WERI-Rb-1 (cell line): ENCODE measurements around the gene FBXW7.

Experiments
- DNase-seq: peaks from one replicate; pipeline ENCODE4 v3.0.0-alpha.2; 2020
- H3K27ac ChIP-seq: fragments of 250-450 bp; sonication (Bioruptor Pico); 2 replicates; pipeline ENCODE4 v1.5.1; 2020; ENCODE audit warnings: mild to moderate bottlenecking, moderate library complexity
- H3K27me3 ChIP-seq: fragments of 250-450 bp; sonication (Bioruptor Pico); 2 replicates; pipeline ENCODE4 v1.5.1; 2021; ENCODE audit warnings: mild to moderate bottlenecking, low read depth, moderate library complexity; ENCODE audit not compliant: insufficient read depth, severe bottlenecking
- H3K36me3 ChIP-seq: fragments of 250-450 bp; sonication (Bioruptor Pico); 2 replicates; pipeline ENCODE4 v1.5.1; 2020; ENCODE audit warnings: mild to moderate bottlenecking, moderate library complexity
- H3K4me3 ChIP-seq: 2 replicates; pipeline ENCODE4 v1.5.1; 2011; ENCODE audit warnings: low read depth, mild to moderate bottlenecking, control low read depth, low read length
- H3K9me3 ChIP-seq: fragments of 250-450 bp; sonication (Bioruptor Pico); 2 replicates; pipeline ENCODE4 v1.5.1; 2021; ENCODE audit warnings: mild to moderate bottlenecking, moderate library complexity; ENCODE audit not compliant: severe bottlenecking
- TF ChIP-seq, protein P1 (sequence below): IDR thresholded peaks from 2 replicates; pipeline ENCODE4 v1.5.1; 2011; ENCODE audit warnings: low read depth, mild to moderate bottlenecking, control low read depth, inconsistent platforms, low read length

FBXW7 gene

DNA sequence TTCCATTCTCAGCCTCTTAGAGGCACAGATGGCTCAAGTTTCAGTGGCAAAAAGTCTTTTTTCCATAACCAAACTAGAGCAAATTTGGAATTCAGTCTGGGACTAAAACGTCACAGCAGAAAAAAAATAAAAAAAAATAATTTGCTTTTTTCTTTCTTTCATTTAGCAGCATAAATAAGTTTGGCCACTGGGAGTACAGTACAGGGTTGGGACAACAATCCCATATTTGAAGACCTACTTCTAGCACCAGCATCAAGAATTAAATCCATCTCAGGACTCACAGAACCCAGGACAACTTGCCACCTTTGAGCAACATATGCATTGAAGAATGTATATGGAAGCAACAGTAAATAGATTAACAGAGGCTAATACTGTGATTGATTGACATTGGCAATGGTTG is 214.0 kb downstream of the FBXW7 start:
- Histone ChIP-seq H3K27me3 (no peaks in the 10 kb centered on the region), H3K4me3 (no peak overlapping the region), H3K9me3 (no peaks in the 10 kb centered on the region), H3K27ac (no peak overlapping the region), H3K36me3 (peaks cover 21% of the 10 kb centered on the region)
- TF ChIP-seq, protein P1, sequence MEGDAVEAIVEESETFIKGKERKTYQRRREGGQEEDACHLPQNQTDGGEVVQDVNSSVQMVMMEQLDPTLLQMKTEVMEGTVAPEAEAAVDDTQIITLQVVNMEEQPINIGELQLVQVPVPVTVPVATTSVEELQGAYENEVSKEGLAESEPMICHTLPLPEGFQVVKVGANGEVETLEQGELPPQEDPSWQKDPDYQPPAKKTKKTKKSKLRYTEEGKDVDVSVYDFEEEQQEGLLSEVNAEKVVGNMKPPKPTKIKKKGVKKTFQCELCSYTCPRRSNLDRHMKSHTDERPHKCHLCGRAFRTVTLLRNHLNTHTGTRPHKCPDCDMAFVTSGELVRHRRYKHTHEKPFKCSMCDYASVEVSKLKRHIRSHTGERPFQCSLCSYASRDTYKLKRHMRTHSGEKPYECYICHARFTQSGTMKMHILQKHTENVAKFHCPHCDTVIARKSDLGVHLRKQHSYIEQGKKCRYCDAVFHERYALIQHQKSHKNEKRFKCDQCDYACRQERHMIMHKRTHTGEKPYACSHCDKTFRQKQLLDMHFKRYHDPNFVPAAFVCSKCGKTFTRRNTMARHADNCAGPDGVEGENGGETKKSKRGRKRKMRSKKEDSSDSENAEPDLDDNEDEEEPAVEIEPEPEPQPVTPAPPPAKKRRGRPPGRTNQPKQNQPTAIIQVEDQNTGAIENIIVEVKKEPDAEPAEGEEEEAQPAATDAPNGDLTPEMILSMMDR: no peak
- DNase-seq: no peak

DNA sequence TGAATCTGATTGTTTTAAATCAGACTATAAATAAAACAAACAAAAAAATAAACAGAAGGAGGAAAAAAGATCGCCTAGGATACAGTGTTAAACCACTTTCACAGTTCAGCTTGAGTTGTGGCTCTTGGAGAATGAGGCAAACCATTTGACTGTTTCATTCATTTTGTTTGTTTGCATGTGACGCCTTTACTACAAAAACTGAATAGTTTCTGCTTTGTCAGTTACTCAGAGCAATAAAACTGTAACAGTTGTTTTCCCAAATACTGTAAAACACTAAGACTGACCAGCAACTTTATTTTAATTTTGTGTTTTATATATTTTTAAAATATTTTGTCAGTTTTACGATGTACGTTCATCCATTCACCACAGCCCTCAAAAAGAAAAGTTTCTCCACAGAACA is 214.5 kb downstream of the FBXW7 start:
- H3K36me3 ChIP-seq: peaks cover 18% of the 10 kb centered on the region
- no peaks in the 10 kb centered on the region for H3K9me3 ChIP-seq
- DNase-seq: no peak
- no peaks in the 10 kb centered on the region for H3K27me3 ChIP-seq
- H3K4me3 ChIP-seq: no peak overlapping the region
- no peak overlapping the region for H3K27ac ChIP-seq
- TF ChIP-seq, protein P1: no peak

DNA sequence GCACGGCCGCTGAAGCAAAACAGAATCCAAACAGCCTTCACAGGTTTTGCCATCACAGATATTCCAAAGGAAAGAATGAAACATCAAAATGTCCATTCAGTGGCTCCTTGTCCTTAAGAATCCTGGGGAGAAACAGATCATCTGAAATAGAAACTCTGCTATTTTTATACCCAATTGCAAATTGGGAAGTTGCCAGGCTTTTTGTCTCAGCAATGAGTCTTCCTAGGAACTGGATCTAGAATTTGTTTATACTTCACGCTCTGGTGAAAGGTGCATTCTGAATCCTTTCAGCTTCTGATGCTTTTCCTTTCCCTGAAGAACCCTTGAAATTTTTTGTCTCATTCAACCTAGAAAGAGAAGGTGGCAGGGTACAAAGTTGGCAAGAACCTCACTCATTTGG is 218.9 kb downstream of the FBXW7 start:
- Histone ChIP-seq H3K9me3 (no peaks in the 10 kb centered on the region), H3K36me3 (no peaks in the 10 kb centered on the region), H3K27ac (no peak overlapping the region), H3K4me3 (no peak overlapping the region), H3K27me3 (peaks cover 4% of the 10 kb centered on the region)
- TF ChIP-seq, protein P1: no peak
- DNase-seq: no peak

DNA sequence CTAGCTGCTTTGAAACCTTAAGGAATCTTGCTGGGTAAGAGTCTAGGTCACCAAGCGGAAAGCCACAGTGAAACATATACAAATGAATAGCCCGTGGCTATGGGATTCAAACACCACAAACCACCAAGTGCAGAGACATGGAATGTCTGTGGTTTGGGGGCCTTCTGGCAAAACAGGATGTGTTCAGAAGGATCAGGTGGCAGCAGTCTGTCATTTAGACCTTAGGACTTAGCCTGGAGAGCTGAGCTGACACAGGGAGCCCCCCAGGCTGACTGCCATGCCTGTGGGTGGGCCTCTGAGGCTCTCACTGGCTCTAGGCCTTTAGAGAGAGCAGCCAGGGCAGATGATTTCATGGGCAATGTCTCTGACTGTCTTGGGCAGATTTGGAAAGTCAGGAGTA is 225.6 kb downstream of the FBXW7 start:
- H3K27ac ChIP-seq: no peak overlapping the region
- TF ChIP-seq, protein P1: no peak
- DNase-seq: no peak
- peaks cover 49% of the 10 kb centered on the region for H3K27me3 ChIP-seq
- no peaks in the 10 kb centered on the region for H3K9me3 ChIP-seq
- H3K4me3 ChIP-seq: no peak overlapping the region
- no peaks in the 10 kb centered on the region for H3K36me3 ChIP-seq

DNA sequence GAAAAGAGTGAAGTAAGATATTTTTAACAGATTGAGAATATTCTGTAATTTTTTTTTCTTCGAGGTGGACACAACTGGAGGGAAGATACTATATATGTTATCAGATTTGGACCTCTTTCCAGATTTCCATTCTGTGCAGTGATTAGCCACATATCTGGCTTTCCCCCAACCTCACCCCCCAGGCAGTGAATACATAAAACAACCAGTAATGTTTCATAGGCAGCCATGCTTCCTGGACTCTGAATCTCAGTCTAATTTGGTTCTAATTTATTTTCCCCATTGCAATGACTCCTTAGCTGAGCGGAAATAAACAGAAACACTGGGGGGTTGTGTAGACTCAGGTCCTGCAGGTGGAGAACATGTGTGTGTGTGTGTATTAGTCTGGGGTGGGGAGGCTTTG is 226.5 kb downstream of the FBXW7 start:
- H3K4me3 ChIP-seq: no peak overlapping the region
- H3K36me3 ChIP-seq: no peaks in the 10 kb centered on the region
- DNase-seq: no peak
- TF ChIP-seq, protein P1: no peak
- H3K9me3 ChIP-seq: no peaks in the 10 kb centered on the region
- no peak overlapping the region for H3K27ac ChIP-seq
- H3K27me3 ChIP-seq: peaks cover 57% of the 10 kb centered on the region

DNA sequence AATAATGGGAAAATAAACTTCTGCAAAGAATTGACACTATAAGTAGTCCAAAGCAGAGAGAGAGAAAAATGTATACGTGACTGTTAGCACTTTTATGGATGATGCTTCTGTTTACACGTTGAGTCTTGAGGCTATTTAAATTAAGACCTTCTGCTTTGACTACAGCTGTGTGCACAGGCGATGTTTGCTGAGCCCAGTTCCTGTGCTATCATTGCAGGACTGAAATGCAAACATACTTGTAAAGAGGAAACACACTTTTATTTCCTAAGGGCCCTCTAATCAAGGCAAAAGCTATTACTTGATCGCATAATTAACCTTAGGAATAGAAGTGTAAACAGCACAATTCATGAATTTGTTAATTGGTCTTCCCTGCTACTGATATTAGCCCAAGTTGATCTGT is 226.9 kb downstream of the FBXW7 start:
- Histone ChIP-seq H3K4me3 (no peak overlapping the region), H3K36me3 (no peaks in the 10 kb centered on the region), H3K27me3 (peaks cover 57% of the 10 kb centered on the region), H3K27ac (no peak overlapping the region), H3K9me3 (no peaks in the 10 kb centered on the region)
- TF ChIP-seq, protein P1: no peak
- DNase-seq: no peak
